Panc1 (cell line): ENCODE results near the gene DAO. TPM values are rescaled to one million over a fixed set of nuclear protein-coding genes. Genes with fewer than 3 reads are reported as not detected.

Experiments
- ATAC-seq: fragments of 200-7000 bp; cut with Tn5 transposase; 2 replicates; pipeline ENCODE4 v1.9.1; 2020; ENCODE audit warnings: mild to moderate bottlenecking, moderate library complexity
- BruUV-seq: library from RNA; stranded (reverse); fragments of 400-500 nt; replicated peaks from 2 replicates; lab custom pipeline; 2021; lab: Mats Ljungman, UMichigan
- CTCF ChIA-PET: fragments of 300-600 bp; sonication (Branson Sonifier 250); formaldehyde crosslinking; loops from one replicate; lab custom pipeline; 2022; ENCODE audit warnings: antibody characterized with exemption; lab: Charles Lee
- POLR2A ChIA-PET: fragments of 300-600 bp; sonication (Branson Sonifier 250); formaldehyde crosslinking; loops from one replicate; lab custom pipeline; 2022; ENCODE audit warnings: antibody characterized with exemption; lab: Charles Lee
- DNase-seq: peaks from one replicate; pipeline ENCODE4 v3.0.0-alpha.2; 2010; ENCODE audit warnings: low read depth, low spot score
- H3K27ac ChIP-seq: 2 replicates; pipeline ENCODE4 v1.5.1; 2011; ENCODE audit warnings: mild to moderate bottlenecking, low read length, inconsistent platforms
- H3K27me3 ChIP-seq: fragments of 200-500 bp; sonication (Bioruptor generic); 2 replicates; pipeline ENCODE4 v1.6.0; 2014; ENCODE audit warnings: low read length, inconsistent platforms; ENCODE audit not compliant: control insufficient read depth, insufficient read depth
- H3K36me3 ChIP-seq: fragments of 200-500 bp; sonication (Bioruptor generic); 2 replicates; pipeline ENCODE4 v1.5.1; 2014; ENCODE audit warnings: inconsistent platforms, mild to moderate bottlenecking, low read length, moderate library complexity; ENCODE audit not compliant: control insufficient read depth, insufficient read depth
- H3K4me1 ChIP-seq: 2 replicates; pipeline ENCODE4 v1.5.1; 2011; ENCODE audit warnings: inconsistent platforms, mild to moderate bottlenecking, low read length, moderate library complexity; ENCODE audit not compliant: control insufficient read depth, insufficient read depth
- H3K4me3 ChIP-seq, 2 experiments: 2 replicates each; pipeline ENCODE4 v1.5.1; 2011 to 2012; ENCODE audit warnings: low read depth in 2 of 2, low read length in 2 of 2, mild to moderate bottlenecking in 2 of 2, inconsistent platforms in 1 of 2, moderate library complexity in 1 of 2
- H3K9me3 ChIP-seq: fragments of 200-500 bp; sonication (Bioruptor generic); 2 replicates; pipeline ENCODE4 v1.5.1; 2014; ENCODE audit warnings: low read depth, mild to moderate bottlenecking, inconsistent platforms, low read length, moderate library complexity; ENCODE audit not compliant: control insufficient read depth, insufficient read depth
- CTCF ChIP-seq: fragments of 450-650 bp; IDR thresholded peaks from 2 replicates; pipeline ENCODE4 v1.5.1; 2017; ENCODE audit warnings: mild to moderate bottlenecking
- POLR2AphosphoS5 ChIP-seq: IDR thresholded peaks from 2 replicates; pipeline ENCODE4 v1.6.1; 2012; ENCODE audit warnings: mild to moderate bottlenecking, low read depth, low read length, moderate library complexity
- SIN3A ChIP-seq: IDR thresholded peaks from 2 replicates; pipeline ENCODE4 v1.6.1; 2012; ENCODE audit warnings: low read depth, mild to moderate bottlenecking, low read length, moderate library complexity, borderline replicate concordance; ENCODE audit not compliant: insufficient read depth
- TCF7L2 ChIP-seq: IDR thresholded peaks from 2 replicates; pipeline ENCODE4 v1.6.1; 2011; ENCODE audit warnings: mild to moderate bottlenecking, low read depth, low read length, inconsistent platforms
- in situ Hi-C: cut with HindIII; loops from 2 replicates; pipeline ENCODE4 v1.10.0; 2016; ENCODE audit warnings: low sequenced_read_pairs, low pct_unique_long_range_greater_than_20kb
- intact Hi-C: fragments of 100-400 bp; cut with micrococcal nuclease; formaldehyde crosslinking; loops from one replicate; pipeline ENCODE4 v1.10.0; 2022; ENCODE audit not compliant: unreplicated experiment
- total RNA-seq: library from RNA; stranded (reverse); gene quantifications from one replicate; pipeline ENCODE4 v1.2.1, GENCODE V29; 2021; ENCODE audit not compliant: unreplicated experiment
- TF ChIP-seq, protein P1 (sequence below), 2 experiments: IDR thresholded peaks; 2 replicates each; pipeline ENCODE4 v1.6.1; 2011 to 2012; ENCODE audit warnings: low read depth in 2 of 2, control low read depth in 1 of 2, low read length in 1 of 2, mild to moderate bottlenecking in 1 of 2, moderate library complexity in 1 of 2; ENCODE audit not compliant: insufficient read depth in 1 of 2

The DAO gene
- total RNA-seq, 1 experiment from 2014 or later, result not detected

DNA sequence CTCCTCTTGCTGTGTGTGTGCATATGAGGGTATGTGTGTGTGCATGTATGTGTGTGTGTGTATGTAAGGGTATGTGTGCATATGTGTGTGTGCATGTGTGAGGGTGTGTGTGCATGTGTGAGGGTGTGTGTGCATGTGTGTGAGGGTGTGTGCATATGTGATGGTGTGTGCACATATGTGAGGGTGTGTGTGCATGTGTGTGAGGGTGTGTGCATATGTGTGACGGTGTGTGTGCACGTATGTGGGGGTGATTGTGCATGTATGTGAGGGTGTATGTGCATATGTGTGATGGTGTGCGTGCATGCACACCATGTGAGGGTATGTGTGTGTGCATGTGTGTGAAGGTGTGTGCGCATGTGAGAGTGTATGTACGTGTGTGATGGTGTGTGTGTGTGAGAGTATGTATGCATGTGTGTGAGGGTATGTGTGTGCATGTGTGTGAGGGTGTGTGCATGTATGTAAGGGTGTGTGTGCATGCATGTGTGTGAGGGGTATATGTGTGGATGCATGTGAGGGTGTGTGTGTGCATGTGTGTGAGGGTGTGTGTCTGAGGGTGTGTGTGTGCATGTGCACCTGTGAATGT lies 15.4 kb downstream of the DAO start:
- Histone ChIP-seq H3K27me3 (peaks cover 8% of the 10 kb centered on the region), H3K27ac (no peak overlapping the region), H3K4me1 (no peaks in the 10 kb centered on the region), H3K9me3 (no peaks in the 10 kb centered on the region), H3K4me3 (no peak overlapping the region), H3K36me3 (no peaks in the 10 kb centered on the region)
- ChIA-PET CTCF (no interaction called here), POLR2A (no interaction called here)
- in situ Hi-C loops, result no loop called here
- no TSS peak for BruUV-seq
- DNase-seq, result no peak
- ATAC-seq, result no peak
- TF ChIP-seq CTCF, result no peak
- TF ChIP-seq, protein P1, sequence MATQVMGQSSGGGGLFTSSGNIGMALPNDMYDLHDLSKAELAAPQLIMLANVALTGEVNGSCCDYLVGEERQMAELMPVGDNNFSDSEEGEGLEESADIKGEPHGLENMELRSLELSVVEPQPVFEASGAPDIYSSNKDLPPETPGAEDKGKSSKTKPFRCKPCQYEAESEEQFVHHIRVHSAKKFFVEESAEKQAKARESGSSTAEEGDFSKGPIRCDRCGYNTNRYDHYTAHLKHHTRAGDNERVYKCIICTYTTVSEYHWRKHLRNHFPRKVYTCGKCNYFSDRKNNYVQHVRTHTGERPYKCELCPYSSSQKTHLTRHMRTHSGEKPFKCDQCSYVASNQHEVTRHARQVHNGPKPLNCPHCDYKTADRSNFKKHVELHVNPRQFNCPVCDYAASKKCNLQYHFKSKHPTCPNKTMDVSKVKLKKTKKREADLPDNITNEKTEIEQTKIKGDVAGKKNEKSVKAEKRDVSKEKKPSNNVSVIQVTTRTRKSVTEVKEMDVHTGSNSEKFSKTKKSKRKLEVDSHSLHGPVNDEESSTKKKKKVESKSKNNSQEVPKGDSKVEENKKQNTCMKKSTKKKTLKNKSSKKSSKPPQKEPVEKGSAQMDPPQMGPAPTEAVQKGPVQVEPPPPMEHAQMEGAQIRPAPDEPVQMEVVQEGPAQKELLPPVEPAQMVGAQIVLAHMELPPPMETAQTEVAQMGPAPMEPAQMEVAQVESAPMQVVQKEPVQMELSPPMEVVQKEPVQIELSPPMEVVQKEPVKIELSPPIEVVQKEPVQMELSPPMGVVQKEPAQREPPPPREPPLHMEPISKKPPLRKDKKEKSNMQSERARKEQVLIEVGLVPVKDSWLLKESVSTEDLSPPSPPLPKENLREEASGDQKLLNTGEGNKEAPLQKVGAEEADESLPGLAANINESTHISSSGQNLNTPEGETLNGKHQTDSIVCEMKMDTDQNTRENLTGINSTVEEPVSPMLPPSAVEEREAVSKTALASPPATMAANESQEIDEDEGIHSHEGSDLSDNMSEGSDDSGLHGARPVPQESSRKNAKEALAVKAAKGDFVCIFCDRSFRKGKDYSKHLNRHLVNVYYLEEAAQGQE (IDR thresholded peaks at IDR 0.05; ENCODE audit: insufficient read depth in 1 of 2, low read depth in 2 of 2, low read length in 1 of 2), result no peak
- TF ChIP-seq SIN3A, result no peak
- TF ChIP-seq TCF7L2, result no peak
- TF ChIP-seq POLR2AphosphoS5, result no peak
- intact Hi-C loops, result no loop called here

GRCh38 chr12:108896336-108896735 lies 16.4 kb downstream of the DAO start:
- POLR2A ChIA-PET, result no interaction called here
- no peak for DNase-seq

More at GRCh38 chr12:108896336-108896735, 16.4 kb downstream of the DAO start:
- H3K4me1 ChIP-seq, result no peaks in the 10 kb centered on the region
- H3K9me3 ChIP-seq, result no peaks in the 10 kb centered on the region
- H3K36me3 ChIP-seq, result no peaks in the 10 kb centered on the region
- no peak for TF ChIP-seq SIN3A
- TF ChIP-seq, protein P1 (IDR thresholded peaks at IDR 0.05; ENCODE audit: insufficient read depth in 1 of 2, low read depth in 2 of 2, low read length in 1 of 2), result no peak
- TF ChIP-seq POLR2AphosphoS5, result no peak
- TF ChIP-seq TCF7L2, result no peak
- TF ChIP-seq CTCF, result no peak
- H3K27me3 ChIP-seq, result peaks cover 8% of the 10 kb centered on the region
- H3K4me3 ChIP-seq, result no peak overlapping the region
- ATAC-seq, result no peak
- H3K27ac ChIP-seq, result no peak overlapping the region
- no TSS peak for BruUV-seq
- intact Hi-C loops, result no loop called here
- CTCF ChIA-PET, result interaction anchor here (1.1 kb wide), 1 partner anchor 12 kb away, joined by 4 read pairs; no protein-coding TSS in a partner anchor
- in situ Hi-C loops, result no loop called here
